SK-N-SH treated with all-trans-retinoic acid at 6 μM for 48 hours (cell line): ENCODE results near the gene EPN1.
A peak's percentile ranks its signal among the peaks of the same experiment; 100 is the strongest.

Experiments
- ATAC-seq: fragments of 200-7000 bp; cut with Tn5 transposase; 3 replicates; pipeline ENCODE4 v1.9.1; 2020; ENCODE audit warnings: mild to moderate bottlenecking, moderate library complexity
- ARNTL ChIP-seq: fragments of 450-650 bp; formaldehyde crosslinking; IDR thresholded peaks from 2 replicates; pipeline ENCODE4 v1.5.0; 2020; ENCODE audit warnings: low read depth, mild to moderate bottlenecking, moderate library complexity, borderline replicate concordance
- BACH2 ChIP-seq: fragments of 250-450 bp; sonication (Bioruptor Pico); IDR thresholded peaks from 2 replicates; pipeline ENCODE4 v1.9.0; 2021; ENCODE audit warnings: mild to moderate bottlenecking, borderline replicate concordance
- CREB5 ChIP-seq: fragments of 250-450 bp; sonication (Bioruptor Pico); IDR thresholded peaks from 2 replicates; pipeline ENCODE4 v1.5.1; 2020; ENCODE audit warnings: low read depth, mild to moderate bottlenecking, moderate library complexity
- CSRNP3 ChIP-seq: fragments of 250-450 bp; sonication (Bioruptor Pico); IDR thresholded peaks from 2 replicates; pipeline ENCODE4 v1.5.1; 2021; ENCODE audit warnings: mild to moderate bottlenecking, moderate library complexity
- ESRRG ChIP-seq: fragments of 250-450 bp; sonication (Bioruptor Pico); IDR thresholded peaks from 2 replicates; pipeline ENCODE4 v1.6.1; 2021; ENCODE audit warnings: mild to moderate bottlenecking
- GLIS3 ChIP-seq: fragments of 250-450 bp; sonication (Bioruptor Pico); IDR thresholded peaks from 2 replicates; pipeline ENCODE4 v1.5.0; 2020; ENCODE audit warnings: mild to moderate bottlenecking, moderate library complexity
- ISL1 ChIP-seq: fragments of 250-450 bp; sonication (Bioruptor Pico); IDR thresholded peaks from 2 replicates; pipeline ENCODE4 v2.1.2; 2022; ENCODE audit warnings: mild to moderate bottlenecking, moderate library complexity
- OSR1 ChIP-seq: fragments of 250-450 bp; sonication (Bioruptor Pico); IDR thresholded peaks from 2 replicates; pipeline ENCODE4 v1.8.0; 2022; ENCODE audit warnings: moderate library complexity, mild to moderate bottlenecking, inconsistent platforms
- PATZ1 ChIP-seq: fragments of 250-450 bp; sonication (Bioruptor Pico); IDR thresholded peaks from 2 replicates; pipeline ENCODE4 v1.8.0; 2020; ENCODE audit warnings: mild to moderate bottlenecking, moderate library complexity, borderline replicate concordance
- POU6F1 ChIP-seq: fragments of 250-450 bp; sonication (Bioruptor Pico); IDR thresholded peaks from 2 replicates; pipeline ENCODE4 v1.8.0; 2021; ENCODE audit warnings: low read depth, mild to moderate bottlenecking, moderate library complexity, borderline replicate concordance
- PPARA ChIP-seq: fragments of 250-450 bp; sonication (Bioruptor Pico); IDR thresholded peaks from 2 replicates; pipeline ENCODE4 v1.5.0; 2020; ENCODE audit warnings: mild to moderate bottlenecking, borderline replicate concordance
- RARB ChIP-seq: fragments of 250-450 bp; sonication (Bioruptor Pico); IDR thresholded peaks from 2 replicates; pipeline ENCODE4 v1.8.0; 2021; ENCODE audit warnings: mild to moderate bottlenecking, moderate library complexity
- SNAI2 ChIP-seq: fragments of 250-450 bp; sonication (Bioruptor Pico); IDR thresholded peaks from 2 replicates; pipeline ENCODE4 v1.5.0; 2020; ENCODE audit warnings: mild to moderate bottlenecking, moderate library complexity
- TCF4 ChIP-seq: fragments of 250-450 bp; sonication (Bioruptor Pico); IDR thresholded peaks from 2 replicates; pipeline ENCODE4 v1.8.0; 2021; ENCODE audit warnings: mild to moderate bottlenecking, moderate library complexity, borderline replicate concordance
- TSHZ2 ChIP-seq: fragments of 250-450 bp; sonication (Bioruptor Pico); IDR thresholded peaks from 2 replicates; pipeline ENCODE4 v1.5.0; 2020; ENCODE audit warnings: mild to moderate bottlenecking, moderate library complexity
- ZC3H10 ChIP-seq: fragments of 250-450 bp; sonication (Bioruptor Pico); IDR thresholded peaks from 2 replicates; pipeline ENCODE4 v1.5.1; 2021; ENCODE audit warnings: mild to moderate bottlenecking, moderate library complexity
- ZFP3 ChIP-seq: fragments of 250-450 bp; sonication (Bioruptor Pico); IDR thresholded peaks from 2 replicates; pipeline ENCODE4 v1.5.0; 2020; ENCODE audit warnings: mild to moderate bottlenecking, moderate library complexity
- ZFP30 ChIP-seq: fragments of 450-650 bp; formaldehyde crosslinking; IDR thresholded peaks from 2 replicates; pipeline ENCODE4 v1.5.0; 2022; ENCODE audit warnings: mild to moderate bottlenecking, moderate library complexity
- ZNF565 ChIP-seq: fragments of 450-650 bp; formaldehyde crosslinking; conservative IDR thresholded peaks from 2 replicates; pipeline ENCODE4 v1.5.0; 2020; ENCODE audit warnings: low read depth, mild to moderate bottlenecking, moderate library complexity
- ZNF70 ChIP-seq: fragments of 450-650 bp; formaldehyde crosslinking; IDR thresholded peaks from 2 replicates; pipeline ENCODE4 v1.5.0; 2020; ENCODE audit warnings: mild to moderate bottlenecking, moderate library complexity
- ZNF8 ChIP-seq: fragments of 450-650 bp; formaldehyde crosslinking; IDR thresholded peaks from 2 replicates; pipeline ENCODE4 v1.5.0; 2020; ENCODE audit warnings: mild to moderate bottlenecking, moderate library complexity

EPN1 gene

GRCh38 chr19:55636723-55637122 lies 38.3 kb upstream of the EPN1 start (continued):
- TF ChIP-seq TSHZ2 (CRISPR knock-in tag) (no peak), TCF4 (no peak), ISL1 (CRISPR knock-in tag) (no peak), ESRRG (CRISPR knock-in tag) (no peak), ZC3H10 (CRISPR knock-in tag) (no peak), ZNF565 (CRISPR knock-in tag) (no peak), ZFP30 (CRISPR knock-in tag) (no peak), ZNF70 (no peak), PPARA (no peak), BACH2 (CRISPR knock-in tag) (no peak)

- ATAC-seq: no peak
- no peak for TF ChIP-seq CREB5 (CRISPR knock-in tag)
- TF ChIP-seq SNAI2 (CRISPR knock-in tag): no peak
- no peak for TF ChIP-seq OSR1 (CRISPR knock-in tag)
- TF ChIP-seq CSRNP3 (CRISPR knock-in tag): no peak
- TF ChIP-seq GLIS3 (CRISPR knock-in tag): no peak
- no peak for TF ChIP-seq ZFP30 (CRISPR knock-in tag)
- TF ChIP-seq ZNF8: no peak
- TF ChIP-seq PATZ1 (CRISPR knock-in tag): no peak
- TF ChIP-seq ZNF70: no peak
Observed at GRCh38 chr19:55637534-55637933, 37.5 kb upstream of the EPN1 start.

GRCh38 chr19:55638864-55639359 lies 36.1 kb upstream of the EPN1 start:
- TF ChIP-seq SNAI2 (CRISPR knock-in tag): no peak
- TF ChIP-seq POU6F1 (CRISPR knock-in tag): no peak
- TF ChIP-seq RARB: no peak
- no peak for TF ChIP-seq ZC3H10 (CRISPR knock-in tag)
- no peak for TF ChIP-seq ZFP30 (CRISPR knock-in tag)
- no peak for ATAC-seq

GRCh38 chr19:55640043-55640576 lies 34.9 kb upstream of the EPN1 start:
- ATAC-seq: peak; percentile 20
- TF ChIP-seq ZNF8 (no peak), CREB5 (CRISPR knock-in tag) (no peak), PPARA (no peak), ARNTL (CRISPR knock-in tag) (no peak), TSHZ2 (CRISPR knock-in tag) (0 out of 2 replicates have a peak, but pooled peaks have one; percentile 10), ISL1 (CRISPR knock-in tag) (no peak), ZNF565 (CRISPR knock-in tag) (no peak), CSRNP3 (CRISPR knock-in tag) (no peak), ZFP3 (CRISPR knock-in tag) (peak; percentile 63; the same call in 1 of the 2 replicates)
